Measurements from ENCODE around the gene BABAM1.
A peak's percentile ranks its signal among the peaks of the same experiment; 100 is the strongest.

The BABAM1 gene

GRCh38 chr19:17266975-17267788, at the start of gene BABAM1:
BABAM1 (plus strand) TSS chr19:17267443; CDS start chr19:17268807, 1,364 bp downstream.
- peak; percentile 96 for DNase-seq

DNA sequence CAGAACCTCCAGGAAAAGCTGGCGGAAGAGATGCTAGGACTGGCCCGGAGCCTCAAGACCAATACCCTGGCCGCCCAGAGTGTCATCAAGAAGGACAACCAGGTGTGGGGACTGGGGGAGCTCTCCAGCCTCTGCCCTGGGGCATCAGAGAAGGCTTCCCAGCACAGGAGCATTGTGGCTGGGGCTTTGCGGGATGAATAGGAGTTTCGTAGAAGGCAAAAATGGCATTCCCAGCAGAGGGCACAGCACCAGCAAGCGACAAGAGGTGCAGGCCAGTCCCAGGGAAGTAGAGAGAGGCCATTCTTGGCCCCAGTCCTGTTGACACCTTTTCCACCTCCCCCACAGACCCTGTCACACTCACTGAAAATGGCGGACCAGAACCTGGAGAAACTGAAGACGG, 48.0 kb upstream of the BABAM1 start:
- no peak for DNase-seq

DNA sequence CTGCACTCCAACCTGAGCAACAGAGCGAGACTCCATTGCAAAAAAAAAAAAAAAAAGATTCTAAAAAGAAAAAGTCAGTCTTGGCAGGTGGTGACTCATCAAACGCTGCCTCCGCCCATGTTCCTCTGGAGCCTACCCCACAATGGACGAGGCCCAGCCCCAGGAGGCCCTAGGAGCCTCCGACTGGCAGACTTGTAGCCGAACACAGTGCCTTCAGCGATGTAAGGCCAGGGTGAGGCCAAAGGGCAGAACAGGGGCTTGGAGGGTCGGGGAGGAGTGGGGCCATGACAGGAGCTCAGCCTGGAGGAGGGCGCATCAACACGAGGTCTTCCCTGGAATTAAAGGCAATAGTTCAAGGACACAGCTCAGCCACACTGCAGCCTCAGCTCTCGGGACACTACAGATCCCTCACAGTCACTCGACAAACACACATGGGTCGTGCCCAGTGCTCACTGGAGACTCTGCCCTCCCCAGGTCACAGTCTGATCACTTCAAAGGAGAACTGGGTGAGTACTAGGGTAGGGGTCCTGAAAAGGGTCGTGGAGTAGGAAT, 47.0 kb upstream of the BABAM1 start:
- DNase-seq = no peak

- DNase-seq = no peak
Observed at GRCh38 chr19:17225053-17225452, 42.2 kb upstream of the BABAM1 start.

DNA sequence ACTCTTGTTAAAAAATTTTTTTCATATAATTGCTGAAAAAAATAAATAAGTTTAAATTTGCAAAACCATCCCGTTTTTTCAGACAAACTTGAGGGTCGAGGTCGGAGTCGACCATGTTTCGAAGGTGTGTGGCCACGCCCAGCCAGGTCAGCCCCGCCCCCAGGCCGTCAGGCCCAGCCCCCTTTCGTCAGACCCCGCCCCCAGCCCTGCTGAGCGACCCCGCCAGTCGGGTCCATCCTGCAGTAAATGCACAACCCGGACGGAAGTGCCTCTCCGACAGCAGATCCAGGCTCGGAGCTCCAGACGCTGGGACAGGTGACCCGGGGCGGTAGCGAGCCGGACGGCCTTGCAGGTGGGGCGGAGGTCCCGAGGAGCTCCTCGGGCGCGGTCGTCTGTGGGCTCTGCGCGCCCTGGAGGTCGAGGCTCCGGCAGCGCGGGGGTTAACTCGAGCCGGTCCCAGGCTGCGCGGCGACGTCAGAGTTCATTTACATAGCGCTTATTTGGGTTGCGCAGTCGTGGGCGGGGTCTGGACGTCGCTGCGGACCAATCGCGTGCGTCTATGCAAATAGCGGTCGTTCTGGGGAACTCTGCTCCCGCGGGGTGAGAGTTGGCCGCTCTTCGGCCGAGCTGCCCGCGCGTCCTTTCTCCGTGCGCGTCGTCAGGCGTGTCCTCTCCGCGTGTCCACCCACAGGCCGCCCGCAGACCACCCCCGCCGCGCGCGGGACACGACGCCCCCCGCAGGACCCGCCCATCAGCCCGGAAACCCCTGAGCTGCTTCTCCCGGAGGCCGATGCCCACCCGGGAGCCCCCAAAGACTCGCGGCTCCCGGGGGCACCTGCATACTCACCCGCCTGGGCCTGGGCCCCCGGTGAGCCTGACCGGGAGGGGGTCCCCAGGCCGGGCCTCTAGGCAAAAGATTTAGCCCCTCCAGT, 41.0 kb upstream of the BABAM1 start, which contains the start of gene OCEL1:
Gene OCEL1 (plus strand): TSS at position 225 of the 932 bp plus-strand sequence. CDS start 22 bp downstream, at position 247.
- peak; percentile 96 for DNase-seq

DNA sequence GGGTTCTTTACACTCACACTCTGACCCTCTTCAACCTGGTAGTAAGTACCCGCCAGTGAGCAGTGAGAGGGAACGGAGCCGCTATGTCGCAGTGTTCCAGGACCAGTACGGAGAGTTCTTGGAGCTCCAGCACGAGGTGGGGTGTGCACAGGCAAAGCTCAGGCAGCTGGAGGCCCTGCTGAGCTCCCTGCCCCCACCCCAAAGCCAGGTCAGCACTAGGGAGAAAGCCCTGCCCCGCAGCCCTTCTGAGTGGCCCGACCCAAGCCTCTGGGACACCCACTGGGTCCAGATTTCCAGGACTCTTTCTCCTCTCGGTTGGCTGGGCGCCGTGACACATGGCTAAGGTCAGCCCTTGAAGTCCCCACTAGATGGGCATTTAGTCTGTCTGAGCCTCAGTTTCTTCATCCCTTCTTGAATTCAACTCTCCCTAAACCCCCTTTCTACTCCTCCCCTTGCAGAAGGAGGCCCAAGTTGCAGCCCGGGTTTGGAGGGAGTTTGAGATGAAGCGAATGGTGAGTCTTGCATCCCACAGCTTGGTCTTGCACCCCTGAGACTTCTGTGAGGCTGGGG, 39.4 kb upstream of the BABAM1 start:
- DNase-seq = no peak

DNA sequence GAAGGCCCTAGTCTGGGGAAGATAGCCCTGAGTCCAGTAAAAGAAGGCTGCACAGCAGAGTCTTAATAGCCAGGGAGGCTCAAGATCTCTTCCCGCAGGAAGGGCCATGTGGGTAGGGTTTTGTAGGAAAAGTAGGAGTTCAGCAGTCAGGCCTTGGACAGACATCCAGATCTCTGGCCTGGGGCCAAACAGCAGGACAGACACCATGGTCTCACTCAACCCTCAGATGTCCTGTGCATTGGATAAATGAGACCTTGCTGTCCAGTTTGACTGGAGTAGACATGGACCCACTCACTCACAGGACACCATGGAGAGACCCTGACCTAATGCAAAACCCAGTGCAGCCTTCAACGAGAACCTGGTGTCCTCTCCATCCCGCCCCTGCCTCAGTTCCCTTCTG, 37.4 kb upstream of the BABAM1 start:
- DNase-seq = no peak

DNA sequence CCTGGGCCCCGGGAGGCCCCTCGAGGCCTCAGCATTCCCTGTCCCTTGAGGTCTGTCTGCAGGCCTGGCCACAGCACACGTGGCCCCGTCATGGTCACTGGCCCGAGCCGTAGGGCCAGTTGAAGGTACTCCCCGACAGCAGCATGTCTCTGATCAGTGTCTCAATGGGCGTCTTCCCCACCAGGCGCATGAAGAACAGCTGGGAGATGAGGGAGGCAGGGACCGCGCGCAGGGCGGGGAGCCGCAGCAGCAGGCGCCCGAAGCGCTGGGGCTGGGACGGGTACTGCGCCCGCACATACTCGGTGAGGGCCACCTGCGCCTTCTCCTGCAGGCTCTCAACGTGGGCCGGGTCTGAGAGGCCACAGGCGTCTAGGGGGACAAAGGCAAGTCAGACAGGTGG, 35.0 kb upstream of the BABAM1 start:
- DNase-seq = no peak

GRCh38 chr19:17234911-17235299, 32.3 kb upstream of the BABAM1 start:
- DNase-seq = peak; percentile 45

DNA sequence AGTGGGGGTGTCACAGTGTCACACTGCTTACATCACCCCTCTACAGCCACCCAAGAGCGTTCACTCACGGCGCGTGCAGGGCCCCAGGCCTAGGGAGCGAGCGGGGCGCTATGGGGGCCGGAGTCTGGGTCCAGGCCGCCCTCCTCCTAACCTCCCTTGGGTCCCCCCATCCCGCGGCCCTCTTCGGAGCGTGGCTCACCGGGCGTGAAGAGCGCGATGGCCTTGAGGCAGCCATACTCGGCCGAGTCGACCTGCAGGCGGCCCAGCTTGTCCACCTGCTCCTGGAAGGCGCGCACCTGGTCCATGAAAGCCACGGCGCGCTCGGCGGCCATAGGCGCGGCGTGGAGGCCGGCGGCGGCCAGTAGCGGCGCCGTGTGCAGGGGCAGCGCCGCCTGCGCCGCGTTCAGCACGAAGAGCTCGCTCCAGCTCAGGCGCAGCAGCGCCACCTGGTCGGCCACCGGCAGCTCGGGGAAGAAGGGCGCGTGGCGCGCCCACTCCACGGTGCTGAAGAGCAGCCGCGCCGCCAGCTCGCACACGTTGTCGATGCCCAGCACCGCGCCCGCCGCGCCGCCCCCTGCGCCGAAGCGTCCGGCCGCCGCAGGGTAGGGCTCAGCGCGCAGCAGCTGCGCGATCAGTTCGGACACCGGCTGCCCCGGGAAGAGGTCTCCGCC, 31.8 kb upstream of the BABAM1 start:
- peak; percentile 69 for DNase-seq

DNA sequence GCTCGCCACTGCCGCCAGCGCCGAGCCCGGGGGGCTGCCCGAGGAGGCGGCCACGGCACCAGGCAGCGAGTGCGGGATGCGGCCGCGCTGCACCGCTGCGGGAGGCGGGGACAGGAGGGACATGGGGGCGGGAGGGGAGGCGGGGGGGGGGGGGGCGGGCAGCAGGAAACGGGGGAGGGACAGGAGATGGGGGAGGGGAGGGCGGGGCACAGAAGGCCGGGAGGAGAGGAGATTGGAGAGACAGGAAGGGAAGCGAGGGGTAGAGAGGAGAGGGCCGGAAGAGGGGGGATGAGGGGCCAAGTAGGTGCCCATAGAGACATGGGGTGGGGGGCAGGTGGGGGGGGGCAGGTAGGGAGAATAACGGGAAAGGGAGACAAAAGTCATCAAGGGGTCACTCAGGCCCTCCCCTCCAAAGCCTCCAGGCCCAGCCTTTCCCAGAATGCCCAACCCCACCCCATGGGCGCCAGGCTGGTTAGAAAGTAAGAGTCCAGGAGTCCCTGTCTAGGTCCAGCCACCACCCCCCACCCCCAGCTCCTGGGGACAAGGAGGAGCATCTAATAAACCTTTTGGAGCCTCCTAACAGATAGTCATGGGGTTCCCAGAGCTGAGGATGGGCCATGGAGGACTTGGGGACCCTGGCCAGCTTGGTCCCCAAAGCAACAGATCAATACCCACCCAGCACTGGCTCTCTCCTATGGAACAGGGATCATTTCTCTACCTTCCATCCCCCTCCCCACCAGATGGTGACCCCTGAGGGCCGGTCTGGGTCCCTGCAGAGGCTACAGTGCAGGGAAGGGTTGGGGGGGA, 31.1 kb upstream of the BABAM1 start:
- no peak for DNase-seq

GRCh38 chr19:17236811-17237543, 30.3 kb upstream of the BABAM1 start:
- DNase-seq = no peak

- DNase-seq = no peak
Observed at GRCh38 chr19:17237747-17238706, 29.2 kb upstream of the BABAM1 start.

DNA sequence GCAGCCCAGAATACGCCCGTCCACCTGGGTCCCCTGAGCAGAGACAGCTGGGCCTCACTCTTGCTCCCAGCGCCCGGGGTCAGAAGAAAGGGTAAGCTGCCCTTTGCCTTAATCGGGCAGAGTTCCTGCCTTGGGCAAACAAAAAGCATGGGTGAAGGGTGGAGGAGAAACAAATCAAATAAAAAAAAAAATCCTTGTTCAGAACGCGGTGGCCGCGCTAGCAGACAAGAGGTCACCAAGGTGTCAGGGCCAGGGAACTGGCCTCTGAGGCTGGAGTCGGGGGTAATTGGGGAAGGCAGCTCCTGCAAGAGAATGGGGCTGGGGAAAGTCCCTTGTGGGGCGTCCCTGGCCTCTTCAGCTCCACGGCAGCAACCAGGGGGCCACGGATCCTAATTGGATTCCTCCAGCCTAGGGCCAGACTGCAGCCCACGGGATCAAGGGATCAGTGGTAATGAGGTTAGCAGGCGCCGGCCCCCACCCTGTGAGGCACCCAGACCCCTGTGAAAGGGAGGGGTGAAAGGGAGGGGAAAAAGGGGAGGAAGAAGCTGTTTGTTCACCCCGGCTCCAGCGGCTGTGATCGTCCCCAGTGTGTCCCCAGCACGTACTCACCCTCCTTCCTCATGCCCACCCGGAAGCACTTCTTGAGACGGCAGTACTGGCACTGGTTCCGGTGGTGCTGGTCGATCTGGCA, 27.0 kb upstream of the BABAM1 start:
- no peak for DNase-seq

GRCh38 chr19:17240826-17241399, 26.3 kb upstream of the BABAM1 start:
- no peak for DNase-seq

DNA sequence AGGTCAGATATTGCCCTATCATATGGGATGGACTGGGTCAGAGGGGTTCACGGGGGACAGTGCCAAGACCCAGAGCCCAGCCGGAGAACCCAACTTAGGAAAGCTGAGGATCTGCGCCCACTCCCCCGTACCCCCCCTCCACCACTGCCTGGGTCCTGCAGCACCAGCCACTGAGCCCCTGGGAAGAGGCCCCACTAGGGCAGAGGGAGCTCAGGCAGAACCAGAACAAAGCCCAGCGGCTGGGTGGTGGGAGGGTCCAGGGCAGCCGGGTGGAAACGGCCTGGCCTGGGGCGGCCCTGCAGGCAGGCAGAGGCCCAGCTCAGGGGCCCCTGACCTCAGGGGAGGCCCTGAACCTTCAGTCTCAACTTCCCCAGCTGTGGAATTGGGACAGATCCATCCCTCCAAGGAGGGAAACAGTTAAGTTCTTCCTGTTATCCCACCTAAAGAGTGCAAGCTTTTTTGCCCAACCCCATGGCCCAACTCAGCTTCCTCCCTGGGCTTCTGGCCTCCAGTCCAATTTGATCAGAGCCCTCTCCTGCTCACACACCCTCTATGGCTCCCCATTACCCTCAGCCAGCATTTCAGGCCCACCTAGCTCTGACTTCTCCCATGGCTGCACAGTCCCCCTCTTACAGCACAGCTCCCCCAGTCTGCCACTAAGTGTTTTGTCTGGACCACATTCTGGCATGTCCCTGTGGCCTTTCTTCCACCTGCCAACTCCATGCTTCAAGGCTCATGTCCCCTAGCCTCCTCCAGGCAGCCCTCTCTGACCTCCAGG, 24.6 kb upstream of the BABAM1 start:
- no peak for DNase-seq

- no peak for DNase-seq
Observed at GRCh38 chr19:17243211-17243829, 23.9 kb upstream of the BABAM1 start.
